Measurements from ENCODE around the gene HSPG2. TPM values are rescaled to one million over a fixed set of nuclear protein-coding genes. Genes with fewer than 3 reads are reported as not detected.

Gene HSPG2
- total RNA-seq, 2 donors from 2014 or later: 148 to 152 TPM

DNA sequence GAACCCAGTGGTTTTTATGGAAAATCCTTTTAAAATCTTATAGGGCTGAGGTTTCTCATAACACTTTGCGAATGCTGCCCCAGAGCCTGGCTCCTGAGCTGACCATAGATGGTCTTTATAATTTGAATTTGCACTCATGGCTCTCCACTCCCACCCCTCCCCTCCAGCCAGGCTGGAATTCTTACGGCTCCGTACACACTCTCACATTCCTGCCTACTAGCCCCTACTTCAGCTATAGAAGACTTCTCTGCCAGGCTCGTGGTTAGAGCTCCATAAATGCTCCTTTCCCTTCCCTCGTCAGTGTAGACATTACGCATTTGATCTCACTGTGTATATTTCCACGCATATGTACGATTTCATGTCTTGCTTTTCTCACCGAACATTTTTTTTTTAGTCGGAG lies 5.4 kb upstream of the HSPG2 start:
- Histone ChIP-seq H3K9ac (ENCODE audit: low read depth in 2 of 2, low read length in 2 of 2) (no peak overlapping the region), H3K27me3 (no peaks in the 10 kb centered on the region), H3K4me1 (peaks cover 3% of the 10 kb centered on the region), H3K36me3 (no peaks in the 10 kb centered on the region), H3K9me3 (no peaks in the 10 kb centered on the region), H3K27ac (peak overlapping the region; percentile 22), H3K4me3 (no peak overlapping the region)
- intact Hi-C loops (cut with DNase I): loop anchor here (5.0 kb wide), 1 partner anchor 45 kb away; no protein-coding TSS in a partner anchor
- DNase-seq: no peak
- TF ChIP-seq, protein P1, sequence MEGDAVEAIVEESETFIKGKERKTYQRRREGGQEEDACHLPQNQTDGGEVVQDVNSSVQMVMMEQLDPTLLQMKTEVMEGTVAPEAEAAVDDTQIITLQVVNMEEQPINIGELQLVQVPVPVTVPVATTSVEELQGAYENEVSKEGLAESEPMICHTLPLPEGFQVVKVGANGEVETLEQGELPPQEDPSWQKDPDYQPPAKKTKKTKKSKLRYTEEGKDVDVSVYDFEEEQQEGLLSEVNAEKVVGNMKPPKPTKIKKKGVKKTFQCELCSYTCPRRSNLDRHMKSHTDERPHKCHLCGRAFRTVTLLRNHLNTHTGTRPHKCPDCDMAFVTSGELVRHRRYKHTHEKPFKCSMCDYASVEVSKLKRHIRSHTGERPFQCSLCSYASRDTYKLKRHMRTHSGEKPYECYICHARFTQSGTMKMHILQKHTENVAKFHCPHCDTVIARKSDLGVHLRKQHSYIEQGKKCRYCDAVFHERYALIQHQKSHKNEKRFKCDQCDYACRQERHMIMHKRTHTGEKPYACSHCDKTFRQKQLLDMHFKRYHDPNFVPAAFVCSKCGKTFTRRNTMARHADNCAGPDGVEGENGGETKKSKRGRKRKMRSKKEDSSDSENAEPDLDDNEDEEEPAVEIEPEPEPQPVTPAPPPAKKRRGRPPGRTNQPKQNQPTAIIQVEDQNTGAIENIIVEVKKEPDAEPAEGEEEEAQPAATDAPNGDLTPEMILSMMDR (IDR thresholded peaks at IDR 0.05): no peak

DNA sequence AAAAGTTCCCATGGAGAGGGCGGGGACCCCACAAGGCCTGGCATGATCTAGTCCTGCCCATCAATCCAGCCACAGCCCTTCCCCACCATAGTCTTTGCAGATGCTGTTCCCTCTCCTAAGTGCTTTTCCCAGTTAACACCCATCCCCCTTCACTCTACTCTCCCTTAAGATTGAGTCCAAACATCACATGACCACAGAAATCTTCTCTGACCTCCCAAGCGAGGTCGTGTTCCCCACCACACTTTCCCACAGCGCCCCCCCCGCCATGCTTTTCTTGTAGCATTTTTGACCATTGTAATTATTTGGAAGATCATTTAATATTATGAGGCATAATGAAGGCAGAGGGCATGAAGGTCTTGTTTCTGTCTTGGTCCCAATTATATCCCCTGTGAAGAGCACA lies 4.3 kb upstream of the HSPG2 start:
- H3K27ac ChIP-seq: no peak overlapping the region
- H3K27me3 ChIP-seq: no peaks in the 10 kb centered on the region
- H3K36me3 ChIP-seq: no peaks in the 10 kb centered on the region
- no peak for DNase-seq
- no peak overlapping the region for H3K9ac ChIP-seq (ENCODE audit: low read depth in 2 of 2, low read length in 2 of 2)
- TF ChIP-seq, protein P1 (IDR thresholded peaks at IDR 0.05): no peak
- intact Hi-C loops (cut with DNase I): loop anchor here (5.0 kb wide), 1 partner anchor 44 kb away; no protein-coding TSS in a partner anchor
- H3K9me3 ChIP-seq: no peaks in the 10 kb centered on the region
- H3K4me1 ChIP-seq: peaks cover 3% of the 10 kb centered on the region
- H3K4me3 ChIP-seq: no peak overlapping the region

DNA sequence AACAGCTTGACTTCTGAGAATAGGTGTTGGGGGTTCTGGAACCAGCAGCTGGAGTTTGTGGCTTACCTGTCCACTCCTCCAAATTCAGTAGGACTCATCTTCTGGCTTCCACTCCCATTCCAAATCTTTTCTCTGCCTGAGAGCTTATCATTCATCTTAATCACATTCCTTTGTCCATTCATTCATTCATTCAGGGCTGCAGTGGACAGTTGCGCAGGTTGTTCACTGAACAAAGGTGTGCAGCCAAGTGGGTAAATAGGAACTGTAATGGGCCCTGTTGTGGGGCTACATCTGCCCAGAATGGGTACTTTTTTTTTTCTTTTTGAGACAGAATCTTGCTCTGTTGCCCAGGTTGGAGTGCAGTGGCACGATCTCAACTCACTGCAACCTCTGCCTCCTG lies 3.4 kb upstream of the HSPG2 start:
- DNase-seq: no peak
- Histone ChIP-seq H3K9me3 (no peaks in the 10 kb centered on the region), H3K9ac (ENCODE audit: low read depth in 2 of 2, low read length in 2 of 2) (no peak overlapping the region), H3K4me1 (peaks cover 8% of the 10 kb centered on the region), H3K4me3 (no peak overlapping the region), H3K36me3 (no peaks in the 10 kb centered on the region), H3K27me3 (no peaks in the 10 kb centered on the region), H3K27ac (peak overlapping the region; percentile 54)
- intact Hi-C loops (cut with DNase I): loop anchor here (5.0 kb wide), 1 partner anchor 43 kb away; no protein-coding TSS in a partner anchor
- TF ChIP-seq, protein P1 (IDR thresholded peaks at IDR 0.05): no peak

DNA sequence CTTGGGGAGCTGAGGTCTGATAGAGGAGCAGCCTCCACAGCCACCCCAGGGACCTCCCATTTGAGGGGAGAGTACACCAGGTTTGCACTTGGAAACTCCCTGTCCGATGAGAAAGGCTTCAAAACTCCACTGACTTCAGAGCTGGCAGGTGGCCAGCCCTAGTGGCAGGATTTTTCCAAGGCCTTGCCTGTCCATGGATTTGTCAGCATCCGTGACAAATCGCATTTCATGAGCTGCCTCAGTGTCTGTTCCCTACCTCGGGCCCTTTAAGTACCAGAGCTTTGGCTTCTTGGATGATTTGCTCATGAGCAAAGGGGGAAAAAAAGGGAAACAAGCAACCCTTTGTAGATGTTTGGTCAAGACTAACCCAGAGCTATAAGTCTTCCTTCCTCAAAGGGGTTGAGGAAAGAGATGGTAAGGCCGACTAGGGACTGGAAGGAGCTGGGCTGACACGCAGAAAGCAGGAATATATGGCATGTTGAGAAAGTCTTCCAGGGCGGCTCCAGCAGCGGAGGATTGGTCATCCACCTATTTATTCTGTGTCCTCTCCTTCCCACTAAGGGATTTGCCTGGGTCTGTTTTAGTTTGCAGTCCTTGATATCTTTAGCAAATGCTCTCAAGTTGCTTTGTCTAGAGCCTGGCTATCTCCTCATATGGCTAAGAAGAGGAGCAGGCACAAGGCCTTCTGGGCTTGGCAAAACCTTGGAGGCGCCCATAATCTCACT lies 2.7 kb upstream of the HSPG2 start:
- intact Hi-C loops (cut with DNase I): loop anchor here (5.0 kb wide), 1 partner anchor 43 kb away; no protein-coding TSS in a partner anchor
- Histone ChIP-seq H3K4me3 (no peak overlapping the region), H3K27ac (peak overlapping the region; percentile 54), H3K4me1 (peaks cover 11% of the 10 kb centered on the region), H3K36me3 (no peaks in the 10 kb centered on the region), H3K9me3 (no peaks in the 10 kb centered on the region), H3K27me3 (no peaks in the 10 kb centered on the region), H3K9ac (ENCODE audit: low read depth in 2 of 2, low read length in 2 of 2) (peak overlapping the region; percentile 0 to 6)
- DNase-seq: peak; percentile 82
- TF ChIP-seq, protein P1 (IDR thresholded peaks at IDR 0.05): peak; percentile 44

DNA sequence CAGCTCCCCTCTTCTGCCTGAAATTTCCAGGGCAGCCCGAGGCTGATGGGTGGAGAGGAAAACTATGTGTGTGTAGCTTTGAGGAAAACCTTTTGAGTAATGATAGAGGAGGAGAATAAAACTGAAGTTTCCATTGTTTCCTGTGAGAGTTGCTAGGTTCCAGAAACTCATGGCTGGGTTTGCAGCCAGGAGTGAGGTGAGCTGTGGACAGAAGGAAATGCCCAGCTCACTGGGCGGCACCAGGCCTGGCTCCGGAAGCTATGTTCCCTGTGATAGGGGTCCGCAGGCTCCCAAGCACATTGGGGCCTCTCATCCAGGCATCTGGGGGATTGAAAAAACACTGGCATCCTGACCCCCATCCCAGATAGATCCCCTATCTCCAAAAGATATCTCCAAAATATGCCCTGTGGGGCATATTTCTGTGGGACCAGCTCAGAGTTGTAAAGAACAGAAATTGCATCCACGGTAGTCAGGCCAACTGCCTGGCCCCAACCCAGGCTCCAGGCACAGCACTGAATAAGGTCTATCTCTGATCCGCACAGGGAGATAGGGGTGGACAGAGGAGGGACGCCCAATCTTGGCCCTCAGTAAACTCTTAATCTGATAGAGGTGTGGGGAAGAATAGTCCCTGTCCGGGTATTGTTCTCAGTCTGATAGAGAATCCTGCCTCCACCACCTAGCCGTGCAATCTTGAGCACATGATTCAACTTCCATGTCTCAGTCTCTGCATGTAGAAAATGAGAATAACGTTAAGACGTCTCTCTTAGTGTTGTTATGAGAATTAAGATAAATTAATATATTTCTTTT lies 1.8 kb upstream of the HSPG2 start:
- Histone ChIP-seq H3K9ac (ENCODE audit: low read depth in 2 of 2, low read length in 2 of 2) (peak overlapping the region; percentile 16 to 34), H3K9me3 (no peaks in the 10 kb centered on the region), H3K27ac (peak overlapping the region; percentile 54), H3K27me3 (no peaks in the 10 kb centered on the region), H3K36me3 (no peaks in the 10 kb centered on the region), H3K4me1 (peaks cover 12% of the 10 kb centered on the region), H3K4me3 (no peak overlapping the region)
- intact Hi-C loops (cut with DNase I): no loop called here
- TF ChIP-seq, protein P1 (IDR thresholded peaks at IDR 0.05): no peak
- no peak for DNase-seq

Data from colonic mucosa (tissue), 4 donors.